ENCODE measurements around the gene SLC24A3.
"Not testable (repeated sequence)": the region's sequence is repeated elsewhere in the genome, so short reads cannot be mapped to it uniquely, and the experiment has no call there.

The SLC24A3 gene

DNA sequence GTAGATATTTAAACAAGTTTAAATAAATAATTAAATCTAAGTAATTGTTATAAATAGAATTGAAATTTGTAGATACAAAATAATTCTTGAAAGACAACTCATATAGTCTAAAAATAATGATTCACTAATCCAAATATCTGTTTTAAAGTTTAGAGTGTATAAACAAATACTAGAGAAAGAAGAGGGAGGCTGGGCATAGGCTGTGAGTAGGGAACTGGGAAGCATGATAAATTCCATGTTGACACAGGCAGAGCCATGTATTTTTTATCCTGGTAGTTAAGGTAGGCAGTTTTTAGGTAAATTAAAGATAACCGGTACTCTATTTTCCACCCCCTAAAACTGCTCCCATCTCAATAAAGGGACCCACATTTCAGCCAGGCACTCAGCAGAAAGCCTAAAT, 534.0 kb downstream of the SLC24A3 start:
- DNase-seq (ENCODE audit: low read depth): no peak

DNA sequence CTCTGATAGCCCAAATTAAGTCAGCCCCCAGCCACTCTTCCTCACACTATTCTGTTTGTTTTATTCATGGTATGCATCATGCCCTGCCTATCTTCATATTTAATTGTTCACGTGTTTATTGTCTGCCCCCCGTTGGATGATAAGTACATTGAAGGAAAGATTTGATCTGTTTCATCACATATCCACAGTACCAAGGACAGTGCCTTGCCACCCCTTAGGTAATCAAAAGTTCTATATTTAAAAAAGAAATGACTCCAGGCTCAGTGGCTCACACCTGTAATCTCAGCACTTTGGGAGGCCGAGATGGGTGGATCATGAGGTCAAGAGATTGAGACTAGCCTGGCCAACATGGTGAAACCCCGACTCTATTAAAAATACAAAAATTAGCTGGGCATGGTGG, 535.5 kb downstream of the SLC24A3 start:
- DNase-seq (ENCODE audit: low read depth): peak; percentile 4

DNA sequence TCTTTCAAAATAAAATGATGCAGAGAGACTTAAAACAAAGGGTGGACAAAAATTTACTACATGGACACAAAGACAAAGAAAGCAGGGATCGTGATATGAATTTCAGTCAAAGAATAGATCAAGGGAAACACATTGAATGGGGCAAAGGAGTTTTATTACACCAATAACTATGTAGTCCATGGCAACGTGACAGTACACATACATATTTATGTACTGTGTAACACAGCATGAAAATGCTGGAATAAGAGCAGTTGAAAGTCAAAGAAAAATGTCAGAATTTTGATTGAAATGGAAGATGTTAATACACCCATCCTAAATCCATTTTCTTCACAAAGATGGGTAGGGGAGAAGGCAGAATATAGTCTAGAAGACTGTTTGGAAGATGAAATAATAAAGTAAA, 536.2 kb downstream of the SLC24A3 start:
- no peak for DNase-seq (ENCODE audit: low read depth)

DNA sequence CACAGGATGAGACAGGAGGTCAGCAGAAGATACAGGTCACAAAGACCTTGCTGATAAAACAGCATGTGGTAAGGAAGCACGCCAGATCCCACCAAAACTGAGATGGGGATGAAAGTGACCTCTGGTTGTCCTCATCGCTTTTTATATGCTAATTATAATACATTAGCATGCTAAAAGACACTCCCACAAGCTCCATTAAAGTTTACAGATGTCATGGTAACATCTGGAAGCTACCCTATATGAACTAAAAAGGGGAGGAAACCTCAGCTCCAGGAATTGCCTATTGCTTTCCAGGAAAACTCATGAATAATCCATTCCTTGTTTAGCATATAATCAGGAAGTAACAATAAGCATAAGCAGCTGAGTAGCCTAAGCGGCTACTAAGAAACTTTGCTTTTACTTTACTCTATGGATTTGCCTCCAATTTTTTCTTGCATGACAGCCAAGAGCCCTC, 537.2 kb downstream of the SLC24A3 start:
- no peak for DNase-seq (ENCODE audit: low read depth)

DNA sequence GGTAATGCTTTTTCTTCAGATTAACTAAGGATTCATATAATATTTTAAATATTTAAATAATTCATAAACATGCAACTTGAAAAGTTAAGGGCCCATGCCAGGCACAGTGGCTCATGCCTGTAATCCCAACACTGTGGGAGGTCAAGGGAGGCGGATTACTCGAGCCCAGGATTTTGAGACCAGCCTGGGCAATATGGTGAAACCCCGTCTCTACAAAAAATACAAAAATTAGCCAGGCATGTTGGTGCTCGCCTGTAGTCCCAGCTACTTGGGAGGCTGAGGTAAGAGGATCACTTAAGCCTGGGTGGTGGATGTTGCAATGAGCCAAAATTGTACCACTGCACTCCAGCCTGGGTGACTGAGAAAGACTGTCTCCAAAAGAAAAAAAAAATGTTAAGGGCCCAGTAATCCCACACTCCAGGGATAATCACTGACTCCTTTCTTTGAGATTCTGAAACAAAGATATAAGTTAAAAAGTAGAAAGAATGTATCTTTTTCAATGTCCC, 537.7 kb downstream of the SLC24A3 start:
- no peak for DNase-seq (ENCODE audit: low read depth)

DNA sequence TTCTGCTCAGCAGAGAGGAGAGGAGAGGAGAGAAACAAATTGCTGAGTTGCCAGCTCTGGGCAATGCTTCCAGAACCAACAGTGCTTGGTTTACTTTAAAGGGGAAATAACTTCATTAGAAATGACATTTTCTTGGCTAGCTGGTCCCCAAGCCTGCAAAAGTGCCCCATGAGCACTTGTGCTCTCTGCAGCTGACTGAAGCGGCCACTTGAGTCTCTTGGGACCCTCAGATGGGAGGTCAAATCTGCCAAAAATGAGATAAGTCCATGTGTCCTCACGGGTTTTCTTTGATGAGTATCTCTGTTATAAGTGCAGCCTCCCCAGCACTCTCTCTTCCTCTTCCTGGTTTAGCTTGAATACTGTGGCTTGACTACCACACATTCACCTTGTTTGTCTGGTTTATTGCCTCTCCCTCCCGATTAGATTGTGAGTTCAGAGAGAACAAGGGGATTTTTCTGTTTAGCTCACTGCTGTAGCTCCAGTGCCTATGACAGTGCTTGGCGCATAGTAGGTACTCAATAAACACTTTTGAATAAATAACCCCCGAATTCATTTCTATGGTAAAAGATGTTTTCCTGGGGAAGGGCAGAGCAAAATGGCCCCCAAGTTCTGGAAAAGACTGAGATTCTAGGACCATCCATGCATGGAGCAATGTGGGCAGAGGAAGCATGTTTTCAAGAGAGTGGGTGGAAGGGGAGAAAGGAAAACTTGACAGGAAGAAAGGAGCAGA, 538.6 kb downstream of the SLC24A3 start:
- no peak for DNase-seq (ENCODE audit: low read depth)

DNA sequence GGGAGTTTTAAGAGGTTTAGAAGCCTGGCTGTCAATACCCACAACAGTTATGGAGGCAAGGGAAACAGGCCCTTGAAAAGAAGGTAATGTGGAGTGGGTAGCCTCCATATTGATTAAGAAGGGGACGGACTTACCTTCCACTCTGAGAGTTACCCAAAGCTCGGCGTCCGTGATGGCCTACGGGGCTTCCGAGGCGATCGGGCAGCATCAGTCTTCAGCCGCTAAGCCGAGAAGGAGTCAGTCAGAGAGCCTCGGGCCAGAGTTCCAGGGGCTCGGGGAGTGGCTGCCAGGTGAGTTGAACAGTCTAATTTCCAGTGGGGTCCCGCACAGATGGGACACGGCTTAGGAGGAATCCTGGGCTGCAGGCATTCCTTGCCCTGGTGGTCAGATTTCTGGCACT, 541.8 kb downstream of the SLC24A3 start:
- DNase-seq (ENCODE audit: low read depth): not testable (repeated sequence)

DNA sequence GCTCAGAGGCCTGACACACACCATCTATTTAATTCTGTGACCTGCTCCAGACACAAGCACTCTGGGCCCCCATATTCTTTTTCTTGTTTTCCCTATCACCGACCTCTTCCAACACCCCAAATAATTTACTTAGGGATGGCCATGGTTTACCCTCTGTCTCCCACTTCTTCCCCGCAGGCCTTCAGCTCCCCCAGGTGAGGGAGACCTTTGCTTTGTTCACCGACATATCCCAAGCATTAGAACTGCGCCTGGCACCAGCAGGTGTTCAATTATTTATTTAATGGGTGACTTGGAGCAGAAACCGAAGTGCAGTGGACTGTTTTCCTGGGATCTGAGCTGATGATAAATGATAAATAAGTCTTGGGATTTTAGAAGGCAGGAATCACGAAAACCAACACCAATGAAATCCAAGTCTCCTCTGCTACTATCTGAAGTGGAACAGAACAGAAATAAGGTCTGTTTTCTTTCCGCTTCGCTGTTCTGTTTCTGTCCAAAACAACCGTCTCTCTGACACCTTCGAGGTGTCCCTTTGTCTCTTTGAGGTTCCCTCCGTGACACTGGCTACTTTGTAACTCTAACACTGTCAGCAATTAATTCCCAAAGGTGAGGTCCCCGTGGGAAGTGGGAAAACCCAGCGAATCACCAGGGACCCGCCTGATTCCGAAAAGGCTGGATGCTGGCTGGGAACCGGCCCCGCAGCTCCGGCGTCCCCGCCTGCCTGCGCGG, 544.5 kb downstream of the SLC24A3 start:
- peak; percentile 3 for DNase-seq (ENCODE audit: low read depth)

DNA sequence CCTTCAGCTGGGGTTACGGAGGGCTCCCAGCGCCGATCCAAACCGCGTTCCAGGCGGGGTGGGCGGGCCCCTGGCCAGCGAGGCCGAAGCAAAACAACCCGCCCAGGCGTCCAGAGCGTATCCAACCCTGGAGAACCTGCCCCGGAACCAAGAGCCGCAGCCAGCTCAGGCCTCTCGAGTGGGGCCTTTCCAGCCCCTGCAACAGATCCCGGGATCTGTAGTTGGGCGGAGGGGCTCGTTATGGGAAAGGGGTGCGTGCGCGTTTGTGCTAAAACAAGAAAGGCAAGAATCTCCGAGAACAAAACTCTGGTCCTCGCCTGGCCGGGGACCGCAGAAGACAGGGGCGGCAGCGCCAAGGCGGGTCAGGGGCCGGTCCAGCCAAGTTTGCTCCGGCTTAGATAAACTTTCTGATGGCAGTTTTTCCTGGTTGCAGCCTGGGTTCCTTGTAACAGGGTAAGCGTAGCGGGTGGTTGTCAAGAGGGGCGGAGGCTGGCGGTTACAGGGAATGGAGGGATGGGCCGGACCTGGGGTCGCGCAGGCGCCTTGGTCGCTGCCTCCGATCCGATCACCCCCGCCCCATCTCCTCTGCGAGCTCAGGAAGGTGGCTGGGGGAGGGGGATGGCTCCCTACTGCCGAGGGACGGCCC, 545.2 kb downstream of the SLC24A3 start:
- DNase-seq (ENCODE audit: low read depth): peak; percentile 81

DNA sequence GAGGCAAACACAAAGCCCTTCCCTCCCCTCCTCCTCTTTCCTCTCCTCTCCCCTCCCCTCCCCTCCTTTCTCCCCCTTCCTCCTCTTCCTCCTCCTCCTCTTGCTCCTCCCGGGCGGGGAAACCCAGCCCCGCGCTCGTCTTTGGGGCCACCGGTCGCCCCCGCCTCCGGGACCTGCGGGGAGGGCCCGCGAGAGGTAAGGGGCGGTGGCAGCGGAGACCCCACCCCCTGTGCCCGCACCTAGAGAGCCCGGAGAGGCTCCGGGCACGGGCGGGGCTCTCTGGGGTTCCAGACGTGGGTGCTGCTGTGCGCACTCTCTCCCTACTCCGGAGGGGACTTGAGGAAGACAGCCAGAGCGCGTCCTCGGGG, 545.7 kb downstream of the SLC24A3 start, which contains the start of gene RIN2:
Gene RIN2 (plus strand): TSS at position 126 of the 368 bp plus-strand sequence. CDS start 131,344 bp downstream, outside the sequence.
- DNase-seq (ENCODE audit: low read depth): peak; percentile 46

DNA sequence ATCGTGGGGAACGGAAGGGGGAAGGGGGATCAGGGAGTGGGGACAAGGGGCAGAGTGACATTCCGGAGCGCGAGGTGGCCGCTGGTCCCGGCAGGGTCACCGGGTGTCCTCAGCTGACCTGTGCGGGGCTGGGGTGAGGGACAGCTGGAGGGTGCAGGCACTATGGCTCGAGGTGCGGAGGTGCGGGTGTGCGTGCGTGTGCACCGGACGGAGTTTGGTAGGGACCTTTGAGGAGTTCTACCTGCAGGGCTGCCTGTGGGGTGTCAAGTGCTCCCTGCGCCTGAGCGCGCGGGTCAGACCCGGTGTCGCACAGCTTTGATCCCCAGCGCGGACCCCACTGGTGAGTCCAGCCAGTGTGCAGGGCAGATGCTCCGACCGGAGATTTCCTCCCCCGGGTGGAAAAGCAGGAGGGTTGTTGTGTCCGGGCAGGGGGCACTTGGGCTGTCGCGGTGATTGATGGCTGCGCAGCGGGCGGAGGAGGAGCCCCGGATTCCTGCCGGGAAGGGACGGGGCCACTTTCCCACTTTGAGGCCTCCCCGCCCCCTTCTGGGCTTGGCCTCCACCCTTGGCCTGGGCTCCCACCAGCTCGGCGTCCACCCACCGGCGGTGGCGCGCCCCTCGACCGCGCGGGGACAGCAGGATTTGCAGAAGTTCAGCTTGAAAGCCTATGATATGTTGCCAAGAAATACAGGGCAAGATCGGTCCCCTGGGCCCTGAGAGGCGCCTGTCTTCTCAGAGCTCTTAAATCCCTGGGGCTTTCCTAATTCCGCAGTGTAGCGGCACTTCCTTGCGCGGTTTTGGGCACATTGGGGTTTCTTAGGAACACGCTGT, 546.3 kb downstream of the SLC24A3 start:
- DNase-seq (ENCODE audit: low read depth): peak; percentile 15

DNA sequence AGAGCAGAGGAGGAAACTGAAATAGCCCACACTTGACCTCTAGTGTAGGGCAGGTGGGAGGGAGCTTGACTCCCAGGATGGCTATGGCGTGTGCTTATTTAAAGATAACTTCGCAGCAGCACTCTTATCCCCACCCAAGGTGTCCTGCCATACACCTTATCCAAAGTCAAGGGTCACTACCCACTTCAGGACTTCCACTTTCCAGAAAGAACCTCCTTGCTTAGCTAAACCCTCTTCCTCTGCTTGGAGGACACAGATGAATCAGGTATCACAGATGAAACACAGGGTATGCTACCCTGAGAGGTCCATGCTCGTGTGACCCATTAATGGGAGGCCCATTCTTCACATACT, 547.9 kb downstream of the SLC24A3 start:
- DNase-seq (ENCODE audit: low read depth): no peak

DNA sequence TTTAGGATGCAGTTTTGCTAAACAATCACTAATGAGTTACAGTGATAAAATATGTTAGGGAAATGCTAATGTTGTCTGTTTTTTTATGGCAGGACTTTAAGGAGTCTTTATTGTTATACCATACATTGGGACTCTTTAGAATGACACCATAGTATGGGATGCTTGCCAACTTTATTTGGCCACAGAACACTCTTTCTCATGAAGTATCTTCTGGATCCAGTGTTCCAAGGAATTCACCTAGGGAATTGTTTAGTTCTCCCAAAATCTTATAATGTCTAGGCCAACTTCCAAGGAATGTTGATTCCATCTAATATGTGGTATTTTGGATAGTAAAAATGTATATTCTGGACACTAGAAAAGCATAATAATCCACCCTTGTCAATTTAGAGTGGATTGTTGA, 548.9 kb downstream of the SLC24A3 start:
- no peak for DNase-seq (ENCODE audit: low read depth)

DNA sequence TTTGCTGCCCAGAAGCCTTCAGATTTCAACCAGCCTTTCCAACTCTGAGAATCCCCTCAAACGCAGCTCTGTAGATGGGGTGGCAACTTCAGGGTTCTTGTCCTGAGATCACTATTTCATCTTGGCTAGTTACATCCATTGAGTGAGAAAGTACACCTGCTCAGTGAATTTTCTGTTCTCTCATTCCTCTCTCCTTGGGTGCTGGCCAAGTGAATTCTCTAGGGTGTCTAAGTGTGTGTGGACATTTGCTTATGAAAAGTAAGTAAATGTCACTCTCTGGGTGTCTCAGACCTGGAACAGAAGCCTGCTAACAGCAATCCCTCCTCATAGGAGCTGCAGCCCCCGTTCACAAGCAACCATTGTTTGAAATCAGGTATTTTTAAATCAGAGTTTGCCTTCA, 549.4 kb downstream of the SLC24A3 start:
- no peak for DNase-seq (ENCODE audit: low read depth)

DNA sequence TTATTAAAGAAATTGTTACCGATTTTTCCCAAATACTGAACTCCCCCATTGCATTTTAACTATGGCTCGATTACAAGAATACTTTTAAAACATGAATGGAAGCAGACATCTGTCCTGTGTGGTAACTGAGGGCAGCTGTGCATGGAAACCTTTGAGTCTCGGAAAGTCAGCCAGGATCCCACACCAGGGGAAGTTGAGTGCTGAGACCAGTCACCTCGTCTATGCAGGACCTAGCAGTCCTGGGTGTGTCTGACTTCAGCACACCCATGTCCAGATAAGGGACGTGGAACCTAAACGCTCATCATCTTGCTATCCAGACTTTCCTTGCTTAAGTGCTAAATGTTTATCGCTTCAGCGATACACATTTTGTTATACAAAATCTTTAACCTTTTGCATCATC, 551.8 kb downstream of the SLC24A3 start:
- DNase-seq (ENCODE audit: low read depth): no peak

DNA sequence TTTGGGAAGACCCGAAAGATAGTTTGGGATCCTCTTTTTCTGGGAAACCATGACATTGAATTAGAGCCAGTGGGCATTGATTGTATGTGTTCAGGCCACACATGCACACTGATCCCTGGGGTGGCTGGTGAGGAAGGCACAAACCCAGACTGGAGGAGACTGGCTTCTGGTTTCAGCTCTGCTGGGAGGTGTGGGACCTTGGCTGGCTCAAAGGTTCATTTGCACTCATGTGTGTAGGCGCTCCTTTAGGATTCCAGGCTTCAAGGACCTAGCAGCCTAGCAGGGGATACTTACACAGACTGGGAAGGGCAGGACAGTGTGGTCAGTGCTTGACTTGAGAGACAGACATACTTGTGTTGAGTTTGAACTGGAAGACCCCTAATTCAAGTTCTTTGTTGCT, 552.8 kb downstream of the SLC24A3 start:
- no peak for DNase-seq (ENCODE audit: low read depth)

DNA sequence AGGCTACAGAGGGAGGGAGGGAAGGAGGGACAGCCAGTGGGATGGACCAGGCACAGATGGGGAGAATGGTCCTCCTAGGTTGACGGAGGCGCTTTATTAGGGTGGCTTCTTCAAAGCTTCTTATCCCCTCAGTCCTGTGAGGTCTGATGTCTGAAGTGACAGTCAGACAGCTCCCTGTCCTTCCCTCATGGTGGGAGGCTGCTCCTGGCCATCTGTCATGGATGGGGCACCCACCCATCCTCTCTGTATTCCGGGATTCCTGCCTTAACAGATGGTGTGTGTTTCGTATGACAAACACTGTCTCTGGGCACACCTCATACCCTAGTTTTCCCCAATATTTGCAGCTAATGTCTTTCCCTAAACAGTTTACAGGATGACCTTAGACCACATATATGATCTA, 553.5 kb downstream of the SLC24A3 start:
- no peak for DNase-seq (ENCODE audit: low read depth)

DNA sequence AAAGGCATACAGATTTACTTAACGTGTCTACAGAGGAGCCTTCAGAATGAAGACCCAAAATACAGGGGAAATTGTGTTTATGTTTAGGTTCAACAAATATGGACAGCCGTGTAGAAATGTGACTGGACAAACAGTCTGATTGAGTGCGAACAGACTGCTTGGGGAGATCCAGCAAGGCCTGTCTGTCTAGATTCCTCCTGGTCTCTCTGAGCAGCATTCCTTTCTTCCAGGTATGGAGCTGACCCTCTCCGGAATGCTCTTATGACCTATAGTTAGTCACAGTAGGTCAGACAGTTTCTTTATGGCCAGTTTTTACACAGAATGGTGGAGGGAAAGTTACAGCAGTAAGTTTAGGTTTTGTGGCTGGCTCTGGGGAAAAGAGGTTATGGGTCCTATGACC, 554.6 kb downstream of the SLC24A3 start:
- no peak for DNase-seq (ENCODE audit: low read depth)

DNA sequence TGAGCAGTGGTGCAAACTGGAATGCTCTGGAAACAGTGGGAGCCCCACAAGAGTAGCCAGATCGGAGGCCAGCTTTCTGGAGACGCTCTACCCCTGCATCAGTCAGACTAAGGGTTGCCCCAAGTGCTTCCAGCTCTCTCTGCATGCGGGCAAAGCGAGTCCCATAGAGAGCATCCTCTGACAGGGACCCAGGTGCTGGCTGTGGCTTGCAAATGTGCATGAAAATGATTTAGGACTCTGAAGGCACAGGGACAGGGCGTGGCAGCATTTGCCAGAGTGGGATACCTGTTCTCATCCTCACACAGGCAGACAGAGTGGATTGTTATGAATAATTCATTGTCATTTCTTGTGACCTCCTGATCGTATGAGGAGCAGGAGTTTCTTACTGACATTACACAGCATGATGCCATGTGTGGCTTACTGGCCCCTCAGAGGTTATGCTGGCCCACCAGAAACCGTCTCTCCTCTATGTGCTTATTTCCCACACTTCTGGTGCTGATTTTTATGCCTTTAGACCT, 555.9 kb downstream of the SLC24A3 start:
- DNase-seq (ENCODE audit: low read depth): no peak

DNA sequence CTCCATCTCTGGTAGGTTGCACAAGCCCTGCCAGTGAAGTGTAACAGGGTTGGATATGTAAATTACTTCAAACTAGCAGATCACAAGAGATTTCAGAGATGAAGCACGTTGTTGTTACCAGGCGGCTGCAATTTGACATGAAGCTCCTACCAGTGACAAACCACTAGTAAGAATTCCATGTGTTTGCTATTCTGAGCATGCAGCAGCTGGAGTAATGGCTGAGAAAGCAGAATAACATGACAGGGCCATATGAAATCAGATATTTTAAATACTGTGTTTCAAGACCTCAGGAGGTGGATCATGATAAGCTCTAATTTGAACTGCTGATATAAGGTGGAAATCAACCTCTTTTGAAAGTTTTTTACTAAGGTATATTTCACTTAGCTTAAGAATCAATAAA, 557.1 kb downstream of the SLC24A3 start:
- no peak for DNase-seq (ENCODE audit: low read depth)

DNA sequence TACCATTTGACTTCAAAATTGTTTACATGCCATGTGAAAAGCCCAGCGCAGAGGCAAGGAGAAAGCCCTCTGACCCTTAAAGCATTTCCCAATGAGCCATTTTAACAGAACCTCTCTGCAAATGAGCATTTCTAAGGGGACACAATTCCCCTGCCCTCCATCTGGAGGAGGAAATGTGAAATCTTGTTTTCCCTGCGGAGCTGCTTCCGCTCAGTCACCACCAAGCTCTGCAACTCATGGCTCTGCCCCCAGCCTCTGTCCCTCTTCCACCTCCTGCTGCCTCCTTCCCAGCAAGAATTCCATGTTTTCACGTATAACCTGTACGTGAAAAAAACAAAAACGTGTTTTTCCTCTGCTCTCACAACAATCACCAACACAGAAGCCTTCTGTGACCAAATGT, 557.9 kb downstream of the SLC24A3 start:
- no peak for DNase-seq (ENCODE audit: low read depth)

DNA sequence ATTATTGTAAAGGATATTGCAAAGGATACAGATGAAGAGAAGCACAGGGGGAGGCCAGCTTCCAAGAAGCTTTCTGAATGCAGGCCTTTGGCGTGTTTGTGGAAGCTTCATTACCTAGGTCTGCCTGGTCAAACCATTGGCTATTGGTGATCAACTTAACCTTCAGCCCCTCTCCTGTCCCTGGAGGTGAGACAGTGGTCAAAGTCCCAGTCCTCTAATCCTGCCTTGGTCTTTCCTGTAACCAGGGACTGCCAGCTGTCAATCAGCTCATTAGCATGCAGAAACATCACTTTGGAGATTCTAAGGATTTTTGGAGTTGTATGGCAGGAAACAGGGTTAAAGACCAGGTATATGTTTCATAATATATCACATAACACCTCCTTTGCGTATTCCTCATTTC, 558.6 kb downstream of the SLC24A3 start:
- DNase-seq (ENCODE audit: low read depth): no peak

All from ELR (cell line).